HG03439 (cell line): Measurements from ENCODE around the gene TP53.

ENCODE experiments used
- ATAC-seq: cut with Tn5 transposase; IDR thresholded peaks from one replicate; pipeline ENCODE4 v1.9.1; 2021; ENCODE audit warnings: mild to moderate bottlenecking, moderate library complexity; ENCODE audit not compliant: unreplicated experiment

Gene TP53

DNA sequence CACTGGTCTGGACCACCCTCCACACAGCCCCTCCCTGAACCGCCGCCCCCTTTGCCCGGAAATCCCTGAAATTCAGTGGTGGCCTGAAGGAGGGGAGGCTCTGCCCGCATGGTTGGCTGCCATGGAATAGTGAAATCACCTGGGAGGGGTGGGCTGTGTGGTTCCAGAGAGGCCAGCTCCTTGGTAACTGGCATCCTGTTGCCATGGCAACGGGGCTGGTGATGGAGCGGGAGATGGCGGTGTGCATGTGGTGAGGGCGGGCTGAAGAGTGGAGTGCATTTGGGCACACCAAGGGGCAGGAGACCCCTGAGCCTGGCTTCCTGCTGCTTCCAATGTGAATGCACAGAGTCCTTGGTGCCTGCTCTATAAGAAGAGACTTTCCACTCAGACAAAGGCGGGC lies 20.2 kb upstream of the TP53 start:
- ATAC-seq = no peak

DNA sequence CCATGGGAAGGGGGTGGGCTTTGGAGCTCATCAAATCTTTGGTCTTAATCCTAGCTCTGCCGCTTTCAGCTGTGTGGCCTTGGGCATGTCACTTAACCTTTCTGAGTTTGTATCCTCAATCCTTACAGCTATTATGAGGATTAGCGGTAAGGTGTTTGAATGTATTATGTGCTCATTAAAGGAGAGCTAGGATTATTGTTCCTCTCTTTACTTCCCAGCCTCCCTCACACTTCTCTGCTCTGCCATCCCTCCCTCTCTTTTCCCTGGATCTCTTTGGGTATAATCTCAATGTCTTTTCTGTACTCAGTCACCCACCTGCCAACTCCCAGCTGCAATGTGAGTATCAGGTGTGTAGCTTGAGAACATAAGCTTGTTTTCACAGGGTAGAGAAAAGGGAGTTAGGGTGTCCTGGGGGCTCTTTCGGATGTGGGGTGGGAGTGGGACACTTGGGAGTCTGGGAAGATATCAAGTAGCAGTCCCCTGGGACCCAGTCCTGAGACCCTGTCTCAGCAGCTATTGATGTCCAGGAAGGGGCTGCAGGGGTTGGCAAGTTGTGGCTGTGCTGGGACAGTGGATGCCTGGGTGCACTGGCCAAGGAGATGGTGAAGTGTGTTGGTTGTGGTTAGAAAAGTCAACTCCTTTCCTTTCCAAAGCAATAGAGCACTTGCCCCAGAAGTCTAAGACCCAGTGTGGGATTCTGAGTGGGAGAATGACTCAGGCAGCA lies 19.5 kb upstream of the TP53 start:
- no peak for ATAC-seq

DNA sequence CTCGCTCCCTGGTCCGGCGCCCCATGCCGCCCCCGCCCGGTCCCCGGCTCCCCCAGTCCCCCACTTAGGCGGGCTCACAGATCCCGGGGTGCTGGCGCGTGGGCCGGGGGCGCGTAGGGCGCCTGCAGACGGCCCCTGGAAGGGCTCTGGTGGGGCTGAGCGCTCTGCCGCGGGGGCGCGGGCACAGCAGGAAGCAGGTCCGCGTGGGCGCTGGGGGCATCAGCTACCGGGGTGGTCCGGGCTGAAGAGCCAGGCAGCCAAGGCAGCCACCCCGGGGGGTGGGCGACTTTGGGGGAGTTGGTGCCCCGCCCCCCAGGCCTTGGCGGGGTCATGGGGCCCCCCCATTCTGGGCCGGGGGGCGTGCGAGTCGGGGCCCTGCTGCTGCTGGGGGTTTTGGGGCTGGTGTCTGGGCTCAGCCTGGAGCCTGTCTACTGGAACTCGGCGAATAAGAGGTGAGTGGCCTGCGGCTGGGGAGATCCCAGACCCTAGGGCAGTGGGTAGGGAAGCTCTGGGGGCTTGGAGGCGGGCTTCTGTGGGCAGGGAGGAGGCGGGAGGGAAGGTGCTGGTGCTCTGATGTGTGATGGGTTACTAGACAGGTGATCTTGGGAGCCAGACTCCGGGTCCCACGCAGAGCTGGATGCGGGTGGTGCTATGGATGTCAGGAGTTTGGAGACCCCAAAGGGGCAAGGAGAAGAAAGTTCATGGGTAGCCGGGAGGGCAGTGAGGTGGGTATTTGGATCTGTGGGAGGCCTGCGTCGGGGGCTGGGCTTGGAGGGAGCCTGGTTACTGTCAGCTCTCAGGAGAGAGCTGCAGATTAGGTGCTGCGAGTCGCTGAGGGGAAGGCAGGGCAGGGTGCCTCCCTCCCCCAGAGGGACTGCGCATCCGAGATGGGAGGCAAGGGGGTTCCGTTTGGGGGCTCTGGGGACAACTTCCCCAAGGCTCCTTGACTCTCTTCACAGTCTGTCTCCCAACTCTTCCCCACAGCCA lies 18.3 kb upstream of the TP53 start:
- ATAC-seq = no peak

DNA sequence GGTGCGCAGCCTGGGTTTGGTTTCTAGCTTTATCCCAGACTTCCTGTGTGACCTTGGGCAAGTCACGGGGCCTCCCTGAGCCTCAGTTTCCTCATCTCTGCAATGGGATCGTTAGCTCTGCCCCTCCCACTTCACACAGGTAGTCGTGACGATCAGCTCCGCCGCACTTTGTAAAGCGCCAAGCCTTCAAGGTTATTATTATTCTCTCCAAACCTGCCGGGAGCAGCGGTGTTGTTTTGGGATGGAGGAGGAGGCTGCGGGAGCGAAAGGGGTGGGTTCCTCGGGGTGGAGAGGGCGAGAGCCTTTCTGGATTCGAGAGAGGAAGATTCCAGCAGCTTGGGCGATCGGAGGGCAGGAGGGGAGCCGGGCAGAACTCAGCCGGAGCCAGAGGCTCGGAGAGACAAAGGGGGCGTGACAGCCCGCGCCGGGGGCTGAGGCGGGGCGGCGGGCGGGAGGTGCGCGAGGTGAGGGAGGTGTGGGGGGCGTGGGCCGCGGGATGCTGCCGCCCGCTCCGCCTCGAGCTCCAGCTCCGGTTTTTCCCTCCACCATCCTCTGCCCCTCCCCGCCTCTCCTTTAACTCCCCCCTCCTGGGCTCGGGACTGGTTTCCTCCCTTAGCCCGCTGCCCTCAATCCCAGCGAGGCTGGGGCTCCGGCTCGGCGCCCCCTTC lies 17.4 kb upstream of the TP53 start, which contains the start of gene EFNB3:
Gene EFNB3 (plus strand): TSS at position 602 of the 668 bp plus-strand sequence. CDS start 397 bp downstream, outside the sequence.
- ATAC-seq = no peak

GRCh38 chr17:7703584-7704479 lies 16.5 kb upstream of the TP53 start:
- ATAC-seq = no peak

- no peak for ATAC-seq
These were observed 15.5 kb upstream of the TP53 start for GRCh38 chr17:7702776-7703175.

DNA sequence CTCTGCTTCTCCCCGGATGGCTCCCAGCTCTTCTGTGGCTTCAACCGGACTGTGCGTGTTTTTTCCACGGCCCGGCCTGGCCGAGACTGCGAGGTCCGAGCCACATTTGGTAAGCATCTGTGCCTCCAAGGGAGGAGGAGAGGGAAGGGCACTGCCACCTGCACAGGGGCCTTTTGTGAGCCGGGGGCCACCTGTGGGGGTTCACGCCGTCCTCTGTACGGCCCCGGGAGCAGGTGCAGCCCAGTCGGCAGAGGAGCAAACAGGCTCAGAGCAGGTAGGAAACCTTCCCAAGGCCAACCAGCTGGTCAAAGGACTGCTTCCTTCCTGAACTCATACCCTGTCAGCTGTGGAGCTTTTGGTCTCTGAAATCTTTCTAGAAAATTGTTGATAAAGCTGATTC lies 14.4 kb upstream of the TP53 start:
- no peak for ATAC-seq

- no peak for ATAC-seq
These were observed 13.2 kb upstream of the TP53 start for GRCh38 chr17:7700510-7700909.

- ATAC-seq = no peak
These were observed 10.7 kb upstream of the TP53 start for GRCh38 chr17:7697828-7698588.

DNA sequence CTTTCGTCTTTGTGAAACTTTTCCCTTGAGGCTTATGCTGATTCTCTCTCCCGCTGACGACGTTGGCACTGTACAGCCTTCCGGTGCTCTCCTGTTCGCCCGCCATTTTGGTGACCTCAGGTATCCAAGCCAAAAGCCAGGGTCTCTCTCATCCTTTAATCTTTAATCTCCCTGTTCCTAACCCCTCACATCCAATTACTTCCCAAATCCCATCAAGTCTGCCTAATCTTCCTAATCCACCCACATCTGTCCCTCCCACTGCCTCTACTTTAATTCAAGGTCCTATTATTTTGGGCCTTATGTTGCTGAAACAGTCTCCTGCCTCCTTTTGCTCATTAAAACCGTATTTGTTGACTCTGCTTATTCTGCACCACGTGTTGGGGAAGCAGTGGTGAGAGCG lies 8.3 kb upstream of the TP53 start:
- no peak for ATAC-seq

- no peak for ATAC-seq
These were observed 1.6 kb upstream of the TP53 start for GRCh38 chr17:7688808-7689316.

DNA sequence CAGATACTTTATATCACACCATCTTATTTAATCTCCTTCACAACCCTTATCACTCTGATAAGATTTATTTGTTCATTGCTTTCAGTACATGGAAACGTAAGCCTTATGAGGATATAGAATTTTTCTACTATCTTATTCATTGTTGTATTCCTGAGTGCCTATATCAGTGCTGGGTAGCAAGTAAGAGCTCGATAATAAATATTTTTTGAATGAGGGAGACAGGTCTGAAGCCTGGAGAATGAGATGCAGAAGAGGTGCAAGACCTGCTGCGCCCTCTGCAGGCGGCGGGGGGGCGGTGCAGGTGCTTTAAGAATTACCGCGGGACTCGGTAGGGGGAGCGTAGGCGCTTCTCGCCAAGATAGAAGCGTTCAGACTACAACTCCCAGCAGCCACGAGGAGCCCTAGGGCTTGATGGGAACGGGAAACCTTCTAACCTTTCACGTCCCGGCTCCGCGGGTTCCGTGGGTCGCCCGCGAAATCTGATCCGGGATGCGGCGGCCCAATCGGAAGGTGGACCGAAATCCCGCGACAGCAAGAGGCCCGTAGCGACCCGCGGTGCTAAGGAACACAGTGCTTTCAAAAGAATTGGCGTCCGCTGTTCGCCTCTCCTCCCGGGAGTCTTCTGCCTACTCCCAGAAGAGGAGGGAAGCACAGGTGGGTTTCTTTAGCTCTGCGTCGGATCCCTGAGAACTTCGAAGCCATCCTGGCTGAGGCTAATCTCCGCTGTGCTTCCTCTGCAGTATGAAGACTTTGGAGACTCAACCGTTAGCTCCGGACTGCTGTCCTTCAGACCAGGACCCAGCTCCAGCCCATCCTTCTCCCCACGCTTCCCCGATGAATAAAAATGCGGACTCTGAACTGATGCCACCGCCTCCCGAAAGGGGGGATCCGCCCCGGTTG lies 868 bp upstream of the TP53 start, which contains the start of gene WRAP53:
Gene WRAP53 (plus strand): TSS at position 570 of the 900 bp plus-strand sequence. CDS start 172 bp downstream, at position 742.
- peak; percentile 76 for ATAC-seq

DNA sequence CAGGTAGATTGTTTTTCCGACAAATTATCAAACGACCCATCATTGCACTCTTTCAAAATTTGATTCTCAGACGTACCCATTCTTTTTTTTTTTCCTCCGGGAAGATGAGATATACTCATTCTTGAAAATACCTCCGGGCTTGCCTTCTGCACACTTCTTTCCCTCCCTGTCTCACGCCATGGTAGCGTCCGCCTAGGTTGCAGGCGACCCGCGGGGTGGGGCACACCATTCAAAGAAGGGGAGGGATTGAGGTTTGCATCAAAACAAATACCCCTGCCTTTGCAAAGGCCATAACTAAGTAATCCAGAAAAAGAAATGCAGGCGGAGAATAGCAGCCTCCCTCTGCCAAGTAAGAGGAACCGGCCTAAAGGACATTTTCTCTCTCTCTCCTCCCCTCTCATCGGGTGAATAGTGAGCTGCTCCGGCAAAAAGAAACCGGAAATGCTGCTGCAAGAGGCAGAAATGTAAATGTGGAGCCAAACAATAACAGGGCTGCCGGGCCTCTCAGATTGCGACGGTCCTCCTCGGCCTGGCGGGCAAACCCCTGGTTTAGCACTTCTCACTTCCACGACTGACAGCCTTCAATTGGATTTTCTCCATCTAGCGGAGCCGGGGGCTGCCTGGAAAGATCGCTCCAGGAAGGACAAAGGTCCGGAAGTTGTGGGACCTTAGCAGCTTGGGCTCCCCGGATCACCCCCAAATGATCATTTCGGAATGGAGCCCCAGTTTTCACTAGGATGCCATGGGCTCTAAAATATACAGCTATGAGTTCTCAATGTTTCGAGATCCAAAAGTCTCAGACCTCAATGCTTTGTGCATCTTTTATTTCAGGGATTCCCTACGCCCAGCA lies 843 bp downstream of the TP53 start:
- peak; percentile 53 for ATAC-seq

GRCh38 chr17:7685533-7686221 lies 1.6 kb downstream of the TP53 start:
- ATAC-seq = peak; percentile 62

GRCh38 chr17:7684851-7685532 lies 2.3 kb downstream of the TP53 start:
- no peak for ATAC-seq
